HG02610 (cell line): ENCODE data around the gene PGA5.
"Not testable (repeated sequence)": the region's sequence is repeated elsewhere in the genome, so short reads cannot be mapped to it uniquely, and the experiment has no call there.

ENCODE experiments used
- ATAC-seq: cut with Tn5 transposase; IDR thresholded peaks from one replicate; pipeline ENCODE4 v1.9.1; 2021; ENCODE audit warnings: mild to moderate bottlenecking, moderate library complexity; ENCODE audit not compliant: unreplicated experiment

The PGA5 gene

DNA sequence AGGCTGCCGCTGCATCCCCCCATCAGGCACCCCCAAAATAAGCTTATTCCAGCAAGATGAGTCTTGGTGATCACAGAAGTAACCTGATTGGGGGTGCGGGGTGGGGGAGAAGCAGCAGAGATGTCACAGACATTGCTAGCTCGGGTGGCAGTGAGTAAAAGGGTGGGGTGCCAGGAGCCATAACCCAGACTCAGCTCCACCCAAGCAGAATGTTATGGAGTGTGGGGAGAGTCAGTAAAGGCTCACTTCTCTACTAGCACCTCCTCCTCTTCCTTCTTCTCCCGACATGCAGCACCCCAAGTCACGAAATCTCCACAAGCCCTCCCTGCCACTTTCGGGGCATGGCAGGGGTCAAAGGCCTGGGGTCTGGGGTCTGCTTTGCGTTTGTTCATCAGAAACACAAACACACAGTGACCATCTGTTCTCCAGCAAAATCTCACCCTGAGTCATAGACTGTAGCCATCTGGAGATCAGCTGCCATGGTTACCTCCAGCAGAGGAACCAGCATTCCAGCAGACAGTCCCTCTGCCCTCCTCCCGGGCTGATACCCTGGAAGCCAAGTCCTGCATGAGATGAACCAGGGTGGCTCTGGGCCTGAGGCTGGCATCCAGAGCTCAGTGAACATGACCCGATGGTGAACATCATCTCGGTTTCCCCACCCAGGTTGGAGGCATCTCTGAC lies 14.4 kb upstream of the PGA5 start:
- ATAC-seq = not testable (repeated sequence)

DNA sequence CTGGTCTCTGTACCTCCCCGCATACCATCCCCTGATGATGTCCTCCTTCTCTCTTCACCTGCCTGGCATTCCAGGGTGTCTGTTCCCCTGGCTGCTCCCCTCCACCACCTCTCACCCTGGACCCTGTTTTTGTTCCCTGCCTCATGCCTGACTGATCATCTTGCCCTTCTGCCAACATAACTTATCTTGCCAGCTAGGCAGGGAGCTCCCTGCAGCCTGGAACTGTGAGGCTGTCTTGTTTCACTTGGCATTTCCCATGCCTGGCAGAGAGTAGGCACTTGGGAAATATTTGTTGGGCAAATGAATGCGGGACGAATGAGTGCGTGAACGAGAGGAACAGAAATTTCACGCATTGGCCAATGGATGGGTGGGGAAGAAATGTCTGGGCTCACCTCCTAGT lies 11.5 kb upstream of the PGA5 start:
- not testable (repeated sequence) for ATAC-seq

DNA sequence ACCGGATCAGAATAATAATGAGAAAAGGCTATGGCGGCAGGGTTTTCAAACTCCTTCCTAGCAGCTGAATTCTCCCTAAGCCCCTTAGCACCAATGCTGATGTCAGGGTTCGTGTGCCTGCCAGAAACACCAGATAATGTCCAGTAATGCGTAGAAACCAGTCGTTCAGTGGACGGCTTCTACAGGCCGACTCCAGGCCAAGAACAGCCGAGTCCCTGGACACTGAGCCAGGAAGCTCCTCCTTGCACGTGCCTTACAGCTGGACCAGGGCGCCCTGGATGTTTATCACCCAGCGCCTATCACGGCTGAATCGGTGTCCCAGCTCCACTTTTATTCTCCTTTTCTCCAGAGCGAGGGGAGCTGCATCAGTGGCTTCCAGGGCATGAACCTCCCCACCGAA lies 9.9 kb upstream of the PGA5 start:
- ATAC-seq = not testable (repeated sequence)

DNA sequence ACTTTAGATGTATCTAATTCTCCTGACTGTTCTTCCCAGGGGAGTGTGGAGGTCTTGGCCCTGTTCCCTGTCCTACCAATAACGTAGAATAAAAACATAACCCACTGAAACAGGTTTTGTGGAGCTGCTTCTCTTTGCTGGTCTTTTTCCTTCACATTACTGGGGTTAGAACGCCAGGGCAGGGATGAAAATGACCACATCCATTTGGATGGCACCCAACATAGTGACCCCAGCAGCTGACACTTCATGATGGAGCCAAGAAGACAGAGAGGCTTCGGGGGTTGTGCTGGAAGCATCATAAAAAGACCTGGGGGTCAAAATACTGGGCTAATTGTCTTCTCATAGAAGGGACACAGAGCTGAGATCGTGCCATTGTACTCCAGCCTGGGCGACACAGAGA lies 9.4 kb upstream of the PGA5 start:
- not testable (repeated sequence) for ATAC-seq

DNA sequence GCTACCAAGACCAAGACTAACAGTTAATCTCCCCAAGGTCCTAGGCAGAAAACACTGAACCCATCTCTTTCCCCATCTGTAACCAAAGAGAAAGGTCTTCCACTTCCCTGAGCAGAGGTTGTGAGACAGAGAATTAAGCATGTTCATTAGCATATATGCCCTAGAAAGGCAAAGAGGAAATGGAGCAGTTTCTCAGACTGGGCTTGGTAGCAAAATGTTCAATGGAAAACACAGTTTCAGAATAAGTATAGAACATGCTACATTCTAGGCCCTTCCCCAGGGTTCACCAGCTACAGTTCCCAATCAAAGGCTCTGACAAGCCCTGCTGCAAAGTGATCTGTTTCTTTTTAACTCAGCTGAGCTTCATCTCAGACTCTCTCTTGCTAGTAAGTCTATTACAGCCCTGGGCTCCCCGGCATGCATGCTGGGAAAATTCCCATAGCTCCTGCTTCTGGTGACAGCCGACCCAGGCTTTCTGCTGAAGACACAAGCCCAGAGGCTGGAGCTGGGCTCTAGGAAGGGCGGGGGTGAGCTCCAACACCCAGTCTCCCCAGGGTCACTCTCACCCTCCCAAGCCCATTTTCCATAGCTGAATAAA lies 8.3 kb upstream of the PGA5 start:
- not testable (repeated sequence) for ATAC-seq

DNA sequence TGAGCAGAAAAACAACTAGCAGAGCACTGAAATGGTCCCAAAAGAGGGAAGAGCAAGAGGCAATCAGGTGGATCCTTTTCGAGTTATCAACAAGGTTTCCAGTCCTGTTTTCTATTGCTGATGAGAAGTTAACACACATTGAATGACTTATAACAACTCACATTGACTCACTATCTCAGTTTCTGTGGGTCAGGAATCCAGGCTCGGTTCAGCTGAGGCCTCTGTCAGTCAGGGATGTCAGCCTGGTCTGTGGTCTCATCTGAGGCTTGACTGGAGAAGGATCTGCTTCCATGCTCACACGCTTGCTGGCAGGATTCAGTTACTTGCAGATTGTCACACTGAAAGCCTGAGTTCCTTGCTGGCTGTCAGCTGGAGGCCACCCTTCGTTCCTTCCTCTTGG lies 3.8 kb upstream of the PGA5 start:
- ATAC-seq = not testable (repeated sequence)

DNA sequence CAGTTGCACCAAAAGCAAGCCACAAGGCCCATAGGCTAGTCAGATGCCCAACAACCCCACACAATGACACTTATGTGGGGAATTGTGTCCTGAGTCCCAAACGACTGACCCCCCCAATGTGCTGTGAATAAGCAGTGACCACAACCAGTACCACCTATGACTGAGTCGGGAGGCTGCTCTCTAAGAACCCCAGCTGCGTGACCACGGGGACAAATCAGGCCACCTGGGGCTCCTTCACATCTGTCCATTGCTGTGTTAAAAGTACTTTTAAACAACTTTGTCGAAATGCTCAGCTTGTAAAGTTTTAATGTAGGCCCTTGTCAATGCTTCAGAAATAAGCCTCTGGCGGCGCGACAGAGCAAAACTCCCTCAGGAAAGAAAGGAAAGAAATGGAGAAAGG lies 687 bp upstream of the PGA5 start:
- not testable (repeated sequence) for ATAC-seq

DNA sequence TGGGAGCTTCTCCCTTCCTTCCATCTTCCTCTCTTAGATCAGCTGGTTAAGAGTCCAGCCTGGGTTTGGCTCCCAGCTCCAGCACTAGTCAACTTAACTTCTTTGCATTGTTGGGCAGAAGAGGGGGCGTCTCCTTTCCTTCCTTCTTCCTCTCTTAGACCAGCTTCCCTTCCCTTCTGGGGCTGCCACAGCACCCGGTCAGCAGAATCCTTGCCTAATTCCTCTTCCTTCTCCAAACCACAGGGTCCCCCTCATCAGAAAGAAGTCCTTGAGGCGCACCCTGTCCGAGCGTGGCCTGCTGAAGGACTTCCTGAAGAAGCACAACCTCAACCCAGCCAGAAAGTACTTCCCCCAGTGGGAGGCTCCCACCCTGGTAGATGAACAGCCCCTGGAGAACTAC lies 551 bp downstream of the PGA5 start:
- not testable (repeated sequence) for ATAC-seq

DNA sequence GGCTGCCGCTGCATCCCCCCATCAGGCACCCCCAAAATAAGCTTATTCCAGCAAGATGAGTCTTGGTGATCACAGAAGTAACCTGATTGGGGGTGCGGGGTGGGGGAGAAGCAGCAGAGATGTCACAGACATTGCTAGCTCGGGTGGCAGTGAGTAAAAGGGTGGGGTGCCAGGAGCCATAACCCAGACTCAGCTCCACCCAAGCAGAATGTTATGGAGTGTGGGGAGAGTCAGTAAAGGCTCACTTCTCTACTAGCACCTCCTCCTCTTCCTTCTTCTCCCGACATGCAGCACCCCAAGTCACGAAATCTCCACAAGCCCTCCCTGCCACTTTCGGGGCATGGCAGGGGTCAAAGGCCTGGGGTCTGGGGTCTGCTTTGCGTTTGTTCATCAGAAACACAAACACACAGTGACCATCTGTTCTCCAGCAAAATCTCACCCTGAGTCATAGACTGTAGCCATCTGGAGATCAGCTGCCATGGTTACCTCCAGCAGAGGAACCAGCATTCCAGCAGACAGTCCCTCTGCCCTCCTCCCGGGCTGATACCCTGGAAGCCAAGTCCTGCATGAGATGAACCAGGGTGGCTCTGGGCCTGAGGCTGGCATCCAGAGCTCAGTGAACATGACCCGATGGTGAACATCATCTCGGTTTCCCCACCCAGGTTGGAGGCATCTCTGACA lies 4.4 kb downstream of the PGA5 start:
- ATAC-seq = not testable (repeated sequence)

DNA sequence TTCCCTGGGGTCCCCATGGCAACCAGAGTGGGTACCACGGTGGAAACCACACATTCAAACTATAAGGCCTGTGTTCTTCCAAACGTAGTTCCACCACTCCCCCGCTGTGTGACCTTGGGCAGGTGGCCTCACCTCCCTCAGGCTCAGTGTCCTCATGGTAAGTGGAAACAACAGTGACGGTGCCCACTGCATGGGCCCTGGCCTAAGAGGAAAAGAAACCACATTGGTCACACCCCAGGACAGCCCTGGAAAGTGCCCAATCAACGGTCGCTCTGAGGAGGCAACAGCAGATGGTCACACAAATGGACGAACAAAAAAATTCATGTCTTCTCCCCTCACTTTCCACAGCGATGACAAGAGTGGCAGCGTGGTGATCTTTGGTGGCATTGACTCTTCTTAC lies 7.1 kb downstream of the PGA5 start:
- ATAC-seq = not testable (repeated sequence)

DNA sequence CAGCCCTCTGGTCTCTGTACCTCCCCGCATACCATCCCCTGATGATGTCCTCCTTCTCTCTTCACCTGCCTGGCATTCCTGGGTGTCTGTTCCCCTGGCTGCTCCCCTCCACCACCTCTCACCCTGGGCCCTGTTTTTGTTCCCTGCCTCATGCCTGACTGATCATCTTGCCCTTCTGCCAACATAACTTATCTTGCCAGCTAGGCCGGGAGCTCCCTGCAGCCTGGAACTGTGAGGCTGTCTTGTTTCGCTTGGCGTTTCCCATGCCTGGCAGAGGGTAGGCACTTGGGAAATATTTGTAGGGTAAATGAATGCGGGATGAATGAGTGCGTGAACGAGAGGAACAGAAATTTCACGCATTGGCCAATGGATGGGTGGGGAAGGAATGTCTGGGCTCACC lies 8.2 kb downstream of the PGA5 start:
- not testable (repeated sequence) for ATAC-seq

DNA sequence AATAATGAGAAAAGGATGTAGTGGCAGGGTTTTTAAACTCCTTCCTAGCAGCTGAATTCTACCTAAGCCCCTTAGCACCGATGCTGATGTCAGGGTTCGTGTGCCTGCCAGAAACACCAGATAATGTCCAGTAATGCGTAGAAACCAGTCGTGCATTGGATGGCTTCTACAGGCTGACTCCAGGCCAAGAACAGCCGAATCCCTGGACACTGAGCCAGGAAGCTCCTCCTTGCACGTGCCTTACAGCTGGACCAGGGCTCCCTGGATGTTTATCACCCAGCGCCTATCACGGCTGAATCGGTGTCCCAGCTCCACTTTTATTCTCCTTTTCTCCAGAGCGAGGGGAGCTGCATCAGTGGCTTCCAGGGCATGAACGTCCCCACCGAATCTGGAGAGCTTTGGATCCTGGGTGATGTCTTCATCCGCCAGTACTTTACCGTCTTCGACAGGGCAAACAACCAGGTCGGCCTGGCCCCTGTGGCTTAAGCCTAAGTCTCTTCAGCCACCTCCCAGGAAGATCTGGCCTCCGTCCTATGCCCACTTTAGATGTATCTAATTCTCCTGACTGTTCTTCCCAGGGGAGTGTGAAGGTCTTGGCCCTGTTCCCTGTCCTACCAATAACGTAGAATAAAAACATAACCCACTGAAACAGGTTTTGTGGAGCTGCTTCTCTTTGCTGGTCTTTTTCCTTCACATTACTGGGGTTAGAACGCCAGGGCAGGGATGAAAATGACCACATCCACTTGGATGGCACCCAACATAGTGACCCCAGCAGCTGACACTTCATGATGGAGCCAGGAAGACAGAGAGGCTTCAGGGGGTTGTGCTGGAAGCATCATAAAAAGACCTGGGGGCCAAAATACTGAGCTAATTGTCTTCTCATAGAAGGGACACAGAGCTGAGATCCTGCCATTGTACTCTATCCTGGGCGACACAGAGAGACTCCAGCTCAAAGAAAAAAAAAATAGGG lies 10.1 kb downstream of the PGA5 start:
- not testable (repeated sequence) for ATAC-seq

DNA sequence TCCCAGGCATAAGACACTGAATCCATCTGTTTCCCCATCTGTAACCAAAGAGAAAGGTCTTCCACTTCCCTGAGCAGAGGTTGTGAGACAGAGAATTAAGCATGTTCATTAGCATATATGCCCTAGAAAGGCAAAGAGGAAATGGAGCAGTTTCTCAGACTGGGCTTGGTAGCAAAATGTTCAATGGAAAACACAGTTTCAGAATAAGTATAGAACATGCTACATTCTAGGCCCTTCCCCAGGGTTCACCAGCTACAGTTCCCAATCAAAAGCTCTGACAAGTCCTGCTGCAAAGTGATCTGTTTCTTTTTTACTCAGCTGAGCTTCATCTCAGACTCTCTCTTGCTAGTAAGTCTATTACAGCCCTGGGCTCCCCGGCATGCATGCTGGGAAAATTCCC lies 11.4 kb downstream of the PGA5 start:
- ATAC-seq = not testable (repeated sequence)

DNA sequence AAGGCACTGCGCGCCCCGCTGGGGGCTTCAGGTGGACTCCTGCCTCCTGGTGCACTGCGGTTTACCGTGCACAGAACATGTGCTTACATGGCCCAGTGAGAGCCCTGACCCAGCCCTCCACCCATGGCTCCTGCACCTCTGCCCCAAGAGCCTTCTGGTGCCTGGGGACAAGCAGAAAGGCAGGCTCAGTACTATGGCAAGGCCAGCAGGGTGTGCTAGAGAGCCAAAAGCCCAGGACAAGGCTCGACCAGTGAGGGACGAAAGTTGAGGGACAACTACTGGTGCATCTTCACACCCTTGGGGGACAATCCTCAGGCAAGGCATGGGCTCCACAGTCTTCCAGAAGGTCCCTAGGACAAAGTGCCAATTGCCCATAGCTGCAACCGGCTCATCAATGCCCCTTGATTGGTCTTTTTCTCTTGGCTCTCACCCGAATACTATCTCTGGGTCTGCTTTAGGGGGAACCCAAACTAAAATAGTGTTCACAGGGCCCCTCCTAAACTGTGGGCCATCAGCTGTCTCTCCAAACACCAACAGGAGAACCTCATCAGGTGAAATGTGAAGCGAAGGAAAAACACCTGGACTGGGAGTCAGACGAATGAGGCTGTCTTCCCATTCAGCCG lies 13.5 kb downstream of the PGA5 start:
- ATAC-seq = peak; percentile 63

DNA sequence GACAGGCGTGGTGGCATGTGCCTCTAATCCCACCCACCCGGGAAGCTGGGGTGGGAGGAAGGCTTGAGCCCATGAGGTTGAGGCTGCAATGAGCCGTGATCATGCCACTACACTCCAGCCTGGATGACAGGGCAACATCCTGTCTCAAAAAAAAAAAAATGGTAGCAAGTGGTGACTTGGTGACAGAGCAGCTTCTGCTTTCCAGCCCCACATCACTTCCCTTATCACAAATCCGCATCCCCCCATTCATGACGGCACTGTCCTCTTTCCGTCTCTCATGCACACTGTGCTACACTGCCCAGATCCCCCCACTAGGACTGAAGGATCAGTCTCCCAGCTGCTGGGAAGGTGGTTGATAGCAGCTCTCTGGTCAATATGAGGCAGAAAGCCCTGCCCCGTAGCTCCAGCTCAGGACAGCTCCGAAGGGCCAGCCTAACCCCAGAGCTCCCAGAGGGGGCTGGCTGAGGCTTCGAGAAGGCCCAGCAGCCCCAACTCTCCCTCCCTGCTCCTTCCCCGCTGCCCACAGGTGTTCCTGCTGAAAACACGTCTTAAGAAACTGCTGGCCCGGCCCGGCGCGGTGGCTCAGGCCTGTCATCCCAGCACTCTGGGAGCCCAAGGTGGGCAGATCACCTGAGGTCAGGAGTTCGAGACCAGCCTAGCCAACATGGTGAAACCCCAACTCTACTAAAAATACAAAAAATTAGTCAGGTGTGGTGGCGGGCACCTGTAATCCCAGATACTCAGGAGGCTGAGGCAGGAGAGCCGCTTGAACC lies 15.9 kb downstream of the PGA5 start:
- no peak for ATAC-seq

DNA sequence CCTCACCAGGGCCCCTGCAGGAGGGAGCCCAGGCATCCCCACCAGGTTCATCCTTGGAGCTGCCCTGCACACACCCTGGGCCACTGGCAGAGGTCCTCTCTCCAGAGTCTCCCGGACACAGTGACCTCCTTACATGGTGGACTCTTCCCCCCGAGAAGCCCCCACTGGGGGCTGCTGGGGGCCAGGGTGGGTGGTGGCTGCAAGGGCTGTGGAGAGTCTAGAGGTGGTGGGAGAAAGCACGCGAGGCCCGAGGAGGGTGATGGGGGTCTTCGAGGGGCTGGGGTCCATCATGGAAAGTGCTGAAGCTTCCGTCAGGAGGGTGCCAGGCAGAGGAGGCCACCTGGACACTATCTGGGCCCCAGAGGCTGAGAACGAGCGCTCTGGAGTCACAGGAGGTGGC lies 17.6 kb downstream of the PGA5 start:
- no peak for ATAC-seq

DNA sequence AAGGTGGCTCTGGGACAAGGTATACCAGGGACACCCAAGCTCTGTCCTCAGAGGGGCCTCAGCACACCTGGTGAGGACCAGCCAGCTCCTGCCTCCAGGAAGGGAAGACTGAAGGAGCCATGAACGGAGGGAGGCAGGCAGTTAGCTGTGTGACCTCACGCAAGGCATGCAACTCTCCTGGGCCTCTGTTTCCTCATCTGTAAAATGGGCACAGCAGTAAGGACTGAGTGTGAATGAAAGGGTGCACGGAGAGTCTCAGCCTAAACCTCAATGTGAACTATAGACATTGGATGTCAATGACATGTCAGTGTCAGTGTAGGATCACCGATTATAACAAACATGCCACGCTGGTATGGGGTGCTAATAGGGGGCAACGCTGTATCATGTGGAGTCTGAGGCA lies 18.4 kb downstream of the PGA5 start:
- no peak for ATAC-seq

DNA sequence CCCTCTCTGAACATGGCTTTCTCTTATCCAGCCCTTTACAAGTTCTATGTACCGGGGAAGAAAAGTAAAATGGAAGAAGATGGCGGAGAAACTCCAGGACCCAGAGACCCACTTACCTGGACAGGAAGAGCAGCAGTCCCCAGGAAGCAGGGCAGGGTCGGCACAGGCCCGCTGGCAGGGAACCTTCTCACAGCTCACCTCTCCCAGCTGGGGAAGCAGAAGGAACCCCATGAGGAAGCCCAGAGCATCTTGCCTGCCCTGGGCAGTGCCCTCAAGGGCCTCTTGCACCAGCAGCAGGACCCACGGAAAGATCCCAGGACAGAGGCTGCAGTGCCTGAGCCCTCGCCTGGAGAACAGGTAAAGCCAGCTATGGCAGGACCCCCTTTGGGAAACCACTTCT lies 23.4 kb downstream of the PGA5 start:
- no peak for ATAC-seq

DNA sequence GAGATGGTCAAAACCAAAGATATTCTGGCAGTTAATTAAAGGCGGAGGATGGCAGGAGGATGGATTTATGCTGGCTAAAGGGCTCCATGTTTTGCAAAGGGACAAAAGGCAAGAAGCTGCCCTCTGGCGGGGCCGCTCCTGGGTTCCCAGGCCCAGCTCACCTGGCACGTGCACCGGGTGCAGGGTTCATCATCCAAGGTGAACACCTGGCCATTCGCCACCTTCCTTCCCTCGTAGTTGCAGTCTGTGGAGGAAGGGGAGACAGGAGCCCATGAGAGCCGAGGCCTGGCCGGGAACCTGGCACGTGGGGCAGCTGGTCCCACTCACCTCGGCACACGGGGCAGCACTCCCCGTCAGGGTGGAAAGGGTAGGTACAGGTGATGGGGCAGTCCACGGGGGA lies 23.8 kb downstream of the PGA5 start:
- ATAC-seq = no peak

DNA sequence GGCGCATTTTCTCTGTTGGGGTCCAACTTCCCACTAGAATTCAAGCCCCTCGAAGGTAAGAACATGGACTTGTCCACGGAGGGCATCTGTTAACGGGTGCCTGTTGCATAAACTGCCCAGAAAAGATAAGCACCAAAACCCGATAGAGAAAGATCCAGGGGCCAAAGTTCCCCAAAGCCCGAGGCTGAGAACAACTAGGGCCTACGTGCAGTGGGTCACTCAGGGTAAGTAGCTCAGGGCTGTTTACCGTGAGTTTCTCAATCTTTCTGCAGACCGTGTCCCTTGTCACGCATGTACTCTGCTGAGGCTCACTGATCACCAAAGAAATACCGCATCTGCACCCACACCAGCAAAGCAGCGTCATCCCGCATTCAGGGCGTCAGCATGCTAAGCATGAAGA lies 24.4 kb downstream of the PGA5 start:
- no peak for ATAC-seq
